Keratinocyte (primary cell): Measurements from ENCODE around the gene MOB3B. TPM values are rescaled to one million over a fixed set of nuclear protein-coding genes. Genes with fewer than 3 reads are reported as not detected.

ENCODE experiments used
- DNase-seq: peaks from one replicate; pipeline ENCODE4 v3.0.0-alpha.2; 2011; ENCODE audit warnings: low read depth, missing footprints, low spot score
- FAIRE-seq: peaks from 2 replicates; lab custom pipeline; 2011; peaks lifted over from hg19 to GRCh38; lab: Jason Lieb, UNC
- H2AFZ ChIP-seq: 2 replicates; pipeline ENCODE4 v1.6.0; 2012; ENCODE audit warnings: low read length, control low read depth, inconsistent platforms; ENCODE audit not compliant: control insufficient read depth
- H3K27ac ChIP-seq: 2 replicates; pipeline ENCODE4 v1.5.1; 2011; ENCODE audit warnings: low read length; ENCODE audit not compliant: control insufficient read depth, insufficient read depth
- H3K27me3 ChIP-seq: 3 replicates; pipeline ENCODE4 v1.6.0; 2011; ENCODE audit warnings: low read length; ENCODE audit not compliant: control insufficient read depth, insufficient read depth; ENCODE audit errors: extremely low read depth
- H3K36me3 ChIP-seq, 2 experiments: 2 replicates in 1 of 2; 3 replicates in 1 of 2; pipeline ENCODE4 v1.5.1; 2011; ENCODE audit warnings: low read length in 2 of 2, mild to moderate bottlenecking in 1 of 2; ENCODE audit not compliant: control insufficient read depth in 2 of 2, insufficient read depth in 2 of 2; ENCODE audit errors: extremely low read depth in 1 of 2
- H3K4me1 ChIP-seq: 3 replicates; pipeline ENCODE4 v1.5.1; 2011; ENCODE audit warnings: low read length; ENCODE audit not compliant: control insufficient read depth, insufficient read depth; ENCODE audit errors: extremely low read depth
- H3K4me2 ChIP-seq: 3 replicates; pipeline ENCODE4 v1.6.0; 2011; ENCODE audit warnings: low read depth, low read length; ENCODE audit not compliant: control insufficient read depth, insufficient read depth; ENCODE audit errors: extremely low read depth
- H3K4me3 ChIP-seq, 3 experiments: fragments of 200-600 bp in 1 of 3; sonication (generic) in 1 of 3; 2 replicates in 2 of 3; 3 replicates in 1 of 3; pipeline ENCODE4 v1.5.1; 2011 to 2016; ENCODE audit warnings: low read length in 3 of 3, mild to moderate bottlenecking in 3 of 3, control low read depth in 2 of 3, inconsistent platforms in 1 of 3, low read depth in 1 of 3, mixed read lengths in 1 of 3, mixed run types in 1 of 3, moderate library complexity in 1 of 3; ENCODE audit not compliant: control insufficient read depth in 2 of 3, insufficient read depth in 2 of 3; ENCODE audit errors: extremely low read depth in 1 of 3
- H3K79me2 ChIP-seq: 2 replicates; pipeline ENCODE4 v1.6.0; 2012; ENCODE audit warnings: low read length; ENCODE audit not compliant: control insufficient read depth, insufficient read depth
- H3K9ac ChIP-seq: 3 replicates; pipeline ENCODE4 v1.6.0; 2011; ENCODE audit warnings: low read length; ENCODE audit not compliant: control insufficient read depth, insufficient read depth; ENCODE audit errors: extremely low read depth
- H3K9me1 ChIP-seq: 3 replicates; pipeline ENCODE4 v1.6.0; 2011; ENCODE audit warnings: low read length; ENCODE audit not compliant: control insufficient read depth, insufficient read depth; ENCODE audit errors: extremely low read depth
- H3K9me3 ChIP-seq: 2 replicates; pipeline ENCODE4 v1.5.1; 2012; ENCODE audit warnings: low read depth, low read length; ENCODE audit not compliant: control insufficient read depth
- H4K20me1 ChIP-seq: 3 replicates; pipeline ENCODE4 v1.6.0; 2011; ENCODE audit warnings: low read length; ENCODE audit not compliant: control insufficient read depth, insufficient read depth; ENCODE audit errors: extremely low read depth
- CTCF ChIP-seq, 3 experiments: IDR thresholded peaks in 1 of 3; conservative IDR thresholded peaks in 1 of 3; optimal IDR thresholded peaks in 1 of 3; 2 replicates in 2 of 3; 3 replicates in 1 of 3; pipeline versions ENCODE3 to v1.5.1; 2011; ENCODE audit warnings: low read length in 3 of 3, mild to moderate bottlenecking in 3 of 3, moderate library complexity in 2 of 3, control low read depth in 1 of 3, inconsistent platforms in 1 of 3; ENCODE audit not compliant: insufficient read depth in 2 of 3; ENCODE audit errors: extremely low read depth in 1 of 3
- EZH2 ChIP-seq: IDR thresholded peaks from one replicate; pipeline ENCODE4 v1.6.1; 2012; ENCODE audit warnings: inconsistent platforms, mild to moderate bottlenecking, low read length, moderate library complexity
- dilution Hi-C: fragments of 300-500 bp; cut with MboI; formaldehyde crosslinking; loops from one replicate; pipeline ENCODE4 v1.7.0; 2020; ENCODE audit warnings: low sequenced_read_pairs; ENCODE audit not compliant: extremely low pct_ligation_motif_present
- polyA plus RNA-seq, 5 experiments: library from polyadenylated mRNA; depleted of rRNA in 3 of 5; stranded (reverse) in 3 of 5; stranded (forward) in 1 of 5; unstranded in 1 of 5; fragments of >200 nt; gene quantifications; 1 replicate in 1 of 5; 2 replicates in 3 of 5; 3 replicates in 1 of 5; pipeline versions ENCODE4 v1.2.1 to v1.2.3, GENCODE V29; 2011 to 2012; ENCODE audit warnings: missing spikeins in 2 of 5, low read depth in 1 of 5, low replicate concordance in 1 of 5

Gene MOB3B
- polyA plus RNA-seq, 1 donor (not counting 4 experiments of a cell fraction or from before 2014, with no cell fraction given), result 35.3 TPM

GRCh38 chr9:27453860-27454553, 75.6 kb downstream of the MOB3B start:
- H3K79me2 ChIP-seq, result peaks cover 41% of the 10 kb centered on the region
- H2AFZ ChIP-seq, result no peak overlapping the region
- no peaks in the 10 kb centered on the region for H4K20me1 ChIP-seq
- peak overlapping the region in 2 of 3 experiments; percentile 7 to 26 for H3K4me3 ChIP-seq
- dilution Hi-C loops, result no loop called here
- no peaks in the 10 kb centered on the region for H3K9me3 ChIP-seq
- FAIRE-seq (peak; percentile 97), DNase-seq (no peak)
- no peaks in the 10 kb centered on the region for H3K27me3 ChIP-seq
- H3K4me2 ChIP-seq, result peak overlapping the region; percentile 76
- no peaks in the 10 kb centered on the region for H3K36me3 ChIP-seq
- H3K27ac ChIP-seq, result peak overlapping the region; percentile 49
- peak overlapping the region; percentile 4 for H3K9ac ChIP-seq
- no peak for TF ChIP-seq CTCF (optimal IDR thresholded peaks at IDR 0.05 in 1 of 3, IDR thresholded peaks at IDR 0.05 in 1 of 3, conservative IDR thresholded peaks at IDR 0.05 in 1 of 3; ENCODE audit: extremely low read depth in 1 of 3, insufficient read depth in 2 of 3, low read length in 3 of 3)
- TF ChIP-seq EZH2, result no peak
- H3K9me1 ChIP-seq, result no peaks in the 10 kb centered on the region
- peaks cover 48% of the 10 kb centered on the region for H3K4me1 ChIP-seq

- H3K27me3 ChIP-seq, result no peaks in the 10 kb centered on the region
- no peak overlapping the region for H3K4me3 ChIP-seq
- peaks cover 47% of the 10 kb centered on the region for H3K79me2 ChIP-seq
- no peak overlapping the region for H3K4me2 ChIP-seq
- dilution Hi-C loops, result no loop called here
- peaks cover 37% of the 10 kb centered on the region for H3K4me1 ChIP-seq
- H3K9me1 ChIP-seq, result no peaks in the 10 kb centered on the region
- FAIRE-seq (peak; percentile 46), DNase-seq (no peak)
- peaks cover 0 to 2% of the 10 kb centered on the region in 2 experiments for H3K36me3 ChIP-seq
- no peaks in the 10 kb centered on the region for H3K9me3 ChIP-seq
- no peaks in the 10 kb centered on the region for H4K20me1 ChIP-seq
- H3K9ac ChIP-seq, result no peak overlapping the region
- TF ChIP-seq CTCF (optimal IDR thresholded peaks at IDR 0.05 in 1 of 3, IDR thresholded peaks at IDR 0.05 in 1 of 3, conservative IDR thresholded peaks at IDR 0.05 in 1 of 3; ENCODE audit: extremely low read depth in 1 of 3, insufficient read depth in 2 of 3, low read length in 3 of 3) (no peak), EZH2 (no peak)
- H2AFZ ChIP-seq, result no peak overlapping the region
- no peak overlapping the region for H3K27ac ChIP-seq
These were observed 78.3 kb downstream of the MOB3B start for GRCh38 chr9:27451207-27451797.
